Measurements from ENCODE around the gene ALOXE3. TPM values are rescaled to one million over a fixed set of nuclear protein-coding genes. Genes with fewer than 3 reads are reported as not detected.

ALOXE3 gene
- total RNA-seq, 4 donors from 2014 or later: not detected

DNA sequence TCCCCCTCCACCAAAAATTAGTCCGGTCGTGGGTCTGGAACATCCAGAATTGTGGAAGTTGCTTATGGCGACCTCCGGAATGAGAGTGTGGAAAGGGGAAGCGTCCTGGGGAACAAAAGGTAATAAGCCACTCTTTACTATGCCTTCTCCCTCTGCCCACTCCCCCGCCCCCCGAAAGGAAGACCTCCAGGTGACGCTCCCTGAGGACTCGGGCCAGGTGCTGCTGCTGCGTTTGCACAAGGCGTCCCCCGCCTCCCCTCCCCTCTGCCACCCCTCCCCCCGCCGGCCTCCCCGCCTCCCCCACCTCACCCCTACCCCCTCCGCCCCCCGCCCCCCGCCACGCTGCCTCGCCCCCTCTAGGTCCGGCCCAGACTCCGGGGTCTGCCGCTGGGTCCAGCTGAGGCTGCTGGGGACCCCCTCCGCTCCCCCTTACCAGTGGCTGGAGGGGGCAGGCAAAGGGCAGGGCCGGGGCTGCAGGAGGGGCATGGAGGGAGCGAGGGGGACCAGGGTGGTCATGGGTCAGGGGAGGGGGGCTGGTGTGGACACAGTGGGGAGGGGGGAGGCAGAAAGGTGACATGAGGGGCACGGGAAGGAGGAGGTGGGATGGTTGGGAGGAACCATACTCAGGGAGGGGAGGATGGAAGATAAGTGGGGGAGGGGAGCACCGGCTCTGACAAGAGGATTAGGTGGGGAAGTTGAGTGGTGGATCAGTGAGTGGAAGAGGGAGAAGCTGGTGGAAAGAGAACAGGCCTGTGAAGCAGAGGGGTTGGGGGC lies 54.4 kb downstream of the ALOXE3 start:
- TF ChIP-seq, protein P1, sequence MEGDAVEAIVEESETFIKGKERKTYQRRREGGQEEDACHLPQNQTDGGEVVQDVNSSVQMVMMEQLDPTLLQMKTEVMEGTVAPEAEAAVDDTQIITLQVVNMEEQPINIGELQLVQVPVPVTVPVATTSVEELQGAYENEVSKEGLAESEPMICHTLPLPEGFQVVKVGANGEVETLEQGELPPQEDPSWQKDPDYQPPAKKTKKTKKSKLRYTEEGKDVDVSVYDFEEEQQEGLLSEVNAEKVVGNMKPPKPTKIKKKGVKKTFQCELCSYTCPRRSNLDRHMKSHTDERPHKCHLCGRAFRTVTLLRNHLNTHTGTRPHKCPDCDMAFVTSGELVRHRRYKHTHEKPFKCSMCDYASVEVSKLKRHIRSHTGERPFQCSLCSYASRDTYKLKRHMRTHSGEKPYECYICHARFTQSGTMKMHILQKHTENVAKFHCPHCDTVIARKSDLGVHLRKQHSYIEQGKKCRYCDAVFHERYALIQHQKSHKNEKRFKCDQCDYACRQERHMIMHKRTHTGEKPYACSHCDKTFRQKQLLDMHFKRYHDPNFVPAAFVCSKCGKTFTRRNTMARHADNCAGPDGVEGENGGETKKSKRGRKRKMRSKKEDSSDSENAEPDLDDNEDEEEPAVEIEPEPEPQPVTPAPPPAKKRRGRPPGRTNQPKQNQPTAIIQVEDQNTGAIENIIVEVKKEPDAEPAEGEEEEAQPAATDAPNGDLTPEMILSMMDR (IDR thresholded peaks at IDR 0.05; ENCODE audit: low read depth): no peak

DNA sequence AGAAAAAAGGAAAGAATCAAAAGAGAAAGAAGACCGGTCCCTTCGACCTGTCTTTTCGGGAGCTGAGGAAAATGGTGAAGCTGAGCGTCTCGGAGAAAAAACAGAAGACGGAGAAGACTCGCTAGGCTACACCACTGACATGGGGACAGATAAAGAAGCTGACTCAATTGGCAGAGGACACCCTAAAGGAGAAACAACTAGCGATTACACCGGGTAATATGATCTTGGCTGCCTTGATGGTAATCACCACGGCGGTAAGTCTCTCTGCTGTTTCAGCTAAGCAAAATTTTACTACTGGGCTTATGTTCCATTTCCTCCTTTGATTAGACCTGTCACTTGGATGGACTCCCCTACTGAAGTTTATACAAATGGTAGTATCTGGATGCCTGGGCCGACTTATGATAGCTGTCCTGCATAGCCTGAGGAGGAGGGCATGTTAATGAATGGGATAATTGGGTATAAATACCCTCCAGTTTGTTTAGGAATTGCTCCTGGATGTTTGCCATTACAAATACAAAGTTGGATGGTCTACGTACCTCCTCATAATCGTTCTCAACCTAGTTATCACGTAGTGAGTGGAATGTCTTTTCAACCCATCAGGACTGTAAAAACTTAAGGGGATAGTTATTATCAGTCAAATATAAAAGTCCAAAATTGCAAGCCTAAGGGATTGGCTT lies 55.4 kb downstream of the ALOXE3 start:
- TF ChIP-seq, protein P1 (IDR thresholded peaks at IDR 0.05; ENCODE audit: low read depth): no peak

DNA sequence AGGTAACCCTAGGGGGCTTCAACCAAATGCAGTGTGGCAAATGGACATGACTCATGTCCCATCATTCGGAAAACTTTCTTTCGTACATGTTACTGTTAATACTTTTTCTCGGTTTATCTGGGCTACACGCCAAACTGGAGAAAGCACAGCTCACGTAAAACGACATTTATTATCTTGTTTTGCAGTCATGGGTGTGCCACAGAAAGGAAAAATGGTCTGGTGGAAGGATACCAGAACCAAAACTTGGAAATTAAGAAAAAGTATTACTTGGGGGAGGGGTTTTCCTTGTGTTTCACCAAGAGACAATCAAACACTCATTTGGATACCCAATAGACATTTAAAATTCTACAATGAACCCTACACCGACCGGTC lies 55.9 kb downstream of the ALOXE3 start:
- TF ChIP-seq, protein P1 (IDR thresholded peaks at IDR 0.05; ENCODE audit: low read depth): no peak

DNA sequence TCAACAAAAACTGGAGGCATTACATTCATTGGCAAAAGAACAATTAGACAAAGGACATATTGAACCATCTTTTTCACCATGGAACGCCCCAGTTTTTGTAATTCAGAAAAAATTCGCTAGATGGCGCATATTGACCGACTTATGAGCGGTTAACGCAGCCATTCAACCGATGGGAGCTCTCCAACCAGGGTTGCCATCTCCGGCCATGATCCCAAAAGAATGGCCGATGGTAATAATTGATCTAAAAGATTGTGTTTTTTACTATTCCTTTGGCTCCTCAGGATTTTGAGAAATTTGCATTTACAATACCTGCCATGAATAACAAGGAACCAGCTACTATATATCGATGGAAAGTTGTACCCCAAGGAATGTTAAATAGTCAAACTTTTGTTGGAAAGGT lies 58.0 kb downstream of the ALOXE3 start:
- TF ChIP-seq, protein P1 (IDR thresholded peaks at IDR 0.05; ENCODE audit: low read depth): no peak

DNA sequence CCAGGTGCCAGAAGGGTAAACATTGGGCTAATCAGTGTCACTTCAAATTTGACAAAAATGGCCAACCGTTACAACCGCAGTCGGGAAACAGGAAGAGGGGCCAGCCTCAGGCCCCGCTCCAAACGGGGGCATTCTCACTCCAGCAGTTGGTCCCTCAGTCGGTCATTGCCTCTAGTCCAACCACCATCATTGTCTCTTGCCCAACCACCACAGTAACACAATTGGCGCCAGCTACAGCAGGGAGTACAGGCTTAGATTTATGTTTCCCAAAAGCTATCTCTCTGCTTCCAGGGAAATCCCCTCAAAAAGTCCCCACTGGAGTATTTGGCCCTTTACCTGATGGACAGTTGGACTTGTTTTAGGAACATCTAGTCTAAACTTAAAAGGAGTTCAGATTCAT lies 59.2 kb downstream of the ALOXE3 start:
- TF ChIP-seq, protein P1 (IDR thresholded peaks at IDR 0.05; ENCODE audit: low read depth): no peak

DNA sequence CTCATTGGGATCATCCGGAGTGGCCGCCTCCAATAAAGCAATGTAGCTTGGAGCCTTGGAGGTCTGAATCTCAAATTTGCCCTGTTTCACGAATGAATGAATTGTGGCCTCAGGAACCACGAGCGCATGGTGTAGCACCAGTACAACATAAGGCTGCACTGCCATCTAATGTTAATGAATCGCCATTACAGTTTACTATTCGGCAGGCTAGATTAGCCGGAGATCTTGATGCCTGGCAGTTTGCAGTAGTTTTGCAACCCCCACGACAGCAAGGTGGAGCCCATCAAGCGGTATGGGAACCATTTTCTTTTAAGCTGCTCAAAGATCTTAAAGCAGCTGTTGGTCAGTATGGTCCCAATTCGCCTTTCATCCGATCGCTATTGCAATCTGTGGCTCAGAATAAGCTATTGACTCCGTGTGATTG lies 60.6 kb downstream of the ALOXE3 start:
- TF ChIP-seq, protein P1 (IDR thresholded peaks at IDR 0.05; ENCODE audit: low read depth): no peak

DNA sequence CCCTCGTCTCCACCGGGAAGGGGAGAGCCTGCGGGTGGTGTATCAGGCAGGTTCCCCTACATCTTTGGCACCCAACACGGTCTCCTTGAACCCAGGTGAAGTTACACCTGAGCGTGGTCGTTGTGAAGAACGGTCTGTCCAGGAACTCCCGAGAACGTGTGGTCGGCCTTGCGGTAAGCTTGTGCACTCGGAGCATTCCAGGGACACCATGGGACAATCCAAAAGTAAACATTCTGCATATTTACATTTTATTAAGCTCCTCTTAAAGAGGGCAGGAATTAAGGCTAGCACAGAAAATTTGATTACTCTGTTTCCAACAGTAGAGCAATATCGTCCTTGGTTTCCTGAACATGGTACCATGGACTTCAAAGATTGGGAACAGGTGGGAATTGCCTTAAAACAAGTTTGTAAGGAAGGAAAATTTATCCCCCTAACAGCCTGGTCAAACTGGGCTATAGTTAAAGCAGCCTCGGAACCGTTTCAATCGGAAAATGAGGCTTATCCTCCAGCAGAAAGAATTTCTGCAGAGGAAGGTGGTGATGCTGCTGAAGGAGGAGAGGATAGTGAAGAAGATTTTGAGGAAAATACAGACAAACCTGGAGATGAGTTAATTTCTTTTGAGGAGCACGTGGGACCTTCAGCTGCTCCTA lies 61.2 kb downstream of the ALOXE3 start:
- TF ChIP-seq, protein P1 (IDR thresholded peaks at IDR 0.05; ENCODE audit: low read depth): no peak
